ENCODE data around the gene FRMD5. TPM values are rescaled to one million over a fixed set of nuclear protein-coding genes. Genes with fewer than 3 reads are reported as not detected.

Gene FRMD5
- total and polyA plus RNA-seq, 2 donors from 2014 or later = 0.32 to 0.41 TPM

- no peak overlapping the region for H3K4me3 ChIP-seq (ENCODE audit: low read length in 3 of 3)
- no peaks in the 10 kb centered on the region for H3K27me3 ChIP-seq (ENCODE audit: control insufficient read depth, insufficient read depth, low read length)
- H3K9ac ChIP-seq (ENCODE audit: low read length in 3 of 3) = no peak overlapping the region
- no peaks in the 10 kb centered on the region for H3K36me3 ChIP-seq (ENCODE audit: control insufficient read depth in 2 of 3, insufficient read depth in 3 of 3, low read length in 3 of 3)
- no peak for DNase-seq
- intact Hi-C loops (cut with DNase I) = no loop called here
- no peaks in the 10 kb centered on the region for H3K9me3 ChIP-seq (ENCODE audit: control insufficient read depth in 2 of 3, insufficient read depth in 1 of 3, low read length in 3 of 3)
- no peak for FAIRE-seq
- no peaks in the 10 kb centered on the region for H3K4me1 ChIP-seq (ENCODE audit: control insufficient read depth in 2 of 3, insufficient read depth in 2 of 3, low read depth in 1 of 3, low read length in 3 of 3)
- no peak overlapping the region for H3K27ac ChIP-seq (ENCODE audit: low read depth in 2 of 2, low read length in 2 of 2)
- no peak for TF ChIP-seq CTCF (IDR thresholded peaks at IDR 0.05; ENCODE audit: borderline replicate concordance, extremely low read depth, insufficient read depth)
Observed at GRCh38 chr15:43950531-43950930, 244.5 kb downstream of the FRMD5 start.

- no peak for TF ChIP-seq CTCF (IDR thresholded peaks at IDR 0.05; ENCODE audit: borderline replicate concordance, extremely low read depth, insufficient read depth)
- Histone ChIP-seq H3K4me3 (ENCODE audit: low read length in 3 of 3) (no peak overlapping the region), H3K27ac (ENCODE audit: low read depth in 2 of 2, low read length in 2 of 2) (no peak overlapping the region), H3K27me3 (ENCODE audit: control insufficient read depth, insufficient read depth, low read length) (no peaks in the 10 kb centered on the region), H3K9me3 (ENCODE audit: control insufficient read depth in 2 of 3, insufficient read depth in 1 of 3, low read length in 3 of 3) (no peaks in the 10 kb centered on the region), H3K4me1 (ENCODE audit: control insufficient read depth in 2 of 3, insufficient read depth in 2 of 3, low read depth in 1 of 3, low read length in 3 of 3) (no peaks in the 10 kb centered on the region), H3K36me3 (ENCODE audit: control insufficient read depth in 2 of 3, insufficient read depth in 3 of 3, low read length in 3 of 3) (no peaks in the 10 kb centered on the region), H3K9ac (ENCODE audit: low read length in 3 of 3) (no peak overlapping the region)
- intact Hi-C loops (cut with DNase I) = no loop called here
- no peak for FAIRE-seq
- no peak for DNase-seq
Observed at GRCh38 chr15:43948691-43949325, 246.3 kb downstream of the FRMD5 start.

- no peaks in the 10 kb centered on the region for H3K27me3 ChIP-seq (ENCODE audit: control insufficient read depth, insufficient read depth, low read length)
- H3K4me1 ChIP-seq (ENCODE audit: control insufficient read depth in 2 of 3, insufficient read depth in 2 of 3, low read depth in 1 of 3, low read length in 3 of 3) = no peaks in the 10 kb centered on the region
- no peaks in the 10 kb centered on the region for H3K9me3 ChIP-seq (ENCODE audit: control insufficient read depth in 2 of 3, insufficient read depth in 1 of 3, low read length in 3 of 3)
- no peaks in the 10 kb centered on the region for H3K36me3 ChIP-seq (ENCODE audit: control insufficient read depth in 2 of 3, insufficient read depth in 3 of 3, low read length in 3 of 3)
- no peak overlapping the region for H3K27ac ChIP-seq (ENCODE audit: low read depth in 2 of 2, low read length in 2 of 2)
- no peak overlapping the region for H3K4me3 ChIP-seq (ENCODE audit: low read length in 3 of 3)
- no peak for TF ChIP-seq CTCF (IDR thresholded peaks at IDR 0.05; ENCODE audit: borderline replicate concordance, extremely low read depth, insufficient read depth)
- DNase-seq = no peak
- no peak overlapping the region for H3K9ac ChIP-seq (ENCODE audit: low read length in 3 of 3)
- intact Hi-C loops (cut with DNase I) = no loop called here
- no peak for FAIRE-seq
Observed at GRCh38 chr15:43943511-43943910, 251.6 kb downstream of the FRMD5 start.

GRCh38 chr15:43942194-43942593 lies 252.9 kb downstream of the FRMD5 start:
- no peak overlapping the region for H3K27ac ChIP-seq (ENCODE audit: low read depth in 2 of 2, low read length in 2 of 2)
- no peaks in the 10 kb centered on the region for H3K9me3 ChIP-seq (ENCODE audit: control insufficient read depth in 2 of 3, insufficient read depth in 1 of 3, low read length in 3 of 3)
- no peak overlapping the region for H3K4me3 ChIP-seq (ENCODE audit: low read length in 3 of 3)
- no peaks in the 10 kb centered on the region for H3K4me1 ChIP-seq (ENCODE audit: control insufficient read depth in 2 of 3, insufficient read depth in 2 of 3, low read depth in 1 of 3, low read length in 3 of 3)
- no peaks in the 10 kb centered on the region for H3K36me3 ChIP-seq (ENCODE audit: control insufficient read depth in 2 of 3, insufficient read depth in 3 of 3, low read length in 3 of 3)
- H3K27me3 ChIP-seq (ENCODE audit: control insufficient read depth, insufficient read depth, low read length) = no peaks in the 10 kb centered on the region
- DNase-seq = no peak
- intact Hi-C loops (cut with DNase I) = no loop called here
- FAIRE-seq = no peak
- no peak for TF ChIP-seq CTCF (IDR thresholded peaks at IDR 0.05; ENCODE audit: borderline replicate concordance, extremely low read depth, insufficient read depth)
- H3K9ac ChIP-seq (ENCODE audit: low read length in 3 of 3) = no peak overlapping the region
